Trophoblast cell (in vitro differentiated cells and primary cell): Measurements from ENCODE around the gene TNFAIP1.
A peak's percentile ranks its signal among the peaks of the same experiment; 100 is the strongest.

Experiments
- DNase-seq, 2 donors: peaks; one replicate each; pipeline ENCODE4 v3.0.0-alpha.2; 2016
- H2AFZ ChIP-seq: 2 replicates; pipeline ENCODE4 v1.6.1; 2013; ENCODE audit warnings: low read length, moderate library complexity, mild to moderate bottlenecking; ENCODE audit not compliant: insufficient read depth, poor library complexity
- H2AK5ac ChIP-seq: 2 replicates; pipeline ENCODE4 v1.6.1; 2013; ENCODE audit warnings: mild to moderate bottlenecking, low read length
- H2BK120ac ChIP-seq: 2 replicates; pipeline ENCODE4 v1.6.1; 2013; ENCODE audit warnings: low read length, mild to moderate bottlenecking, moderate library complexity; ENCODE audit not compliant: insufficient read depth, poor library complexity
- H2BK12ac ChIP-seq: 2 replicates; pipeline ENCODE4 v1.6.1; 2013; ENCODE audit warnings: mild to moderate bottlenecking, low read length, moderate library complexity
- H2BK5ac ChIP-seq: 2 replicates; pipeline ENCODE4 v1.6.1; 2013; ENCODE audit warnings: low read length, low read depth, moderate library complexity, mild to moderate bottlenecking; ENCODE audit not compliant: poor library complexity
- H3K14ac ChIP-seq: 2 replicates; pipeline ENCODE4 v1.6.1; 2013; ENCODE audit warnings: mild to moderate bottlenecking, low read length
- H3K18ac ChIP-seq: 2 replicates; pipeline ENCODE4 v1.6.1; 2013; ENCODE audit warnings: mild to moderate bottlenecking, low read length
- H3K23ac ChIP-seq: 2 replicates; pipeline ENCODE4 v1.6.1; 2013; ENCODE audit warnings: low read length
- H3K27ac ChIP-seq: 2 replicates; pipeline ENCODE4 v1.5.1; 2013; ENCODE audit warnings: low read depth, mild to moderate bottlenecking, inconsistent platforms, low read length, moderate library complexity
- H3K27me3 ChIP-seq: 2 replicates; pipeline ENCODE4 v1.6.1; 2013; ENCODE audit warnings: inconsistent platforms, mild to moderate bottlenecking, low read length, moderate library complexity; ENCODE audit not compliant: insufficient read depth
- H3K36me3 ChIP-seq, 2 experiments: 1 replicate in 1 of 2; 2 replicates in 1 of 2; pipeline ENCODE4 v1.6.1; 2013; ENCODE audit warnings: low read length in 2 of 2, mild to moderate bottlenecking in 2 of 2, moderate library complexity in 1 of 2; ENCODE audit not compliant: insufficient read depth in 2 of 2, control insufficient read depth in 1 of 2
- H3K4ac ChIP-seq: 2 replicates; pipeline ENCODE4 v1.6.1; 2013; ENCODE audit warnings: low read depth, mild to moderate bottlenecking, low read length, moderate library complexity
- H3K4me1 ChIP-seq, 2 experiments: 1 replicate in 1 of 2; 2 replicates in 1 of 2; pipeline ENCODE4 v1.6.1; 2013; ENCODE audit warnings: low read length in 2 of 2, mild to moderate bottlenecking in 2 of 2, moderate library complexity in 1 of 2; ENCODE audit not compliant: insufficient read depth in 2 of 2, control insufficient read depth in 1 of 2
- H3K4me2 ChIP-seq: 2 replicates; pipeline ENCODE4 v1.6.1; 2013; ENCODE audit warnings: inconsistent platforms, mild to moderate bottlenecking, low read length, moderate library complexity
- H3K4me3 ChIP-seq: 2 replicates; pipeline ENCODE4 v1.5.1; 2013; ENCODE audit warnings: mild to moderate bottlenecking, low read depth, low read length, inconsistent platforms
- H3K79me1 ChIP-seq: one replicate; pipeline ENCODE4 v1.6.1; 2013; ENCODE audit warnings: low read length
- H3K79me2 ChIP-seq: 2 replicates; pipeline ENCODE4 v1.6.1; 2013; ENCODE audit warnings: low read length, mild to moderate bottlenecking; ENCODE audit not compliant: control insufficient read depth, insufficient read depth, poor library complexity
- H3K9ac ChIP-seq: 2 replicates; pipeline ENCODE4 v1.6.1; 2013; ENCODE audit warnings: mild to moderate bottlenecking, low read length
- H3K9me3 ChIP-seq: 2 replicates; pipeline ENCODE4 v1.6.1; 2013; ENCODE audit warnings: low read depth, mild to moderate bottlenecking, control low read depth, inconsistent platforms, low read length; ENCODE audit not compliant: insufficient read depth
- H4K12ac ChIP-seq: 2 replicates; pipeline ENCODE4 v1.6.1; 2013; ENCODE audit warnings: low read depth, mild to moderate bottlenecking, low read length, moderate library complexity
- H4K8ac ChIP-seq: 2 replicates; pipeline ENCODE4 v1.6.1; 2013; ENCODE audit warnings: low read depth, mild to moderate bottlenecking, low read length, moderate library complexity
- H4K91ac ChIP-seq: one replicate; pipeline ENCODE4 v1.6.1; 2013; ENCODE audit warnings: low read depth, mild to moderate bottlenecking, low read length, moderate library complexity
- WGBS: extraction: QIAGEN DNeasy Blood & Tissue Kit; methylation state at CpG from one replicate; pipeline ENCODE4 v1.1.7; 2013; ENCODE audit warnings: missing lambda C conversion rate; ENCODE audit not compliant: insufficient read length, insufficient coverage; ENCODE audit errors: extremely low coverage; 5-methylcytosine and 5-hydroxymethylcytosine counted together

TNFAIP1 gene

GRCh38 chr17:28363776-28364650, 28.5 kb downstream of the TNFAIP1 start:
- H3K27me3 ChIP-seq = no peaks in the 10 kb centered on the region
- no peak overlapping the region for H3K23ac ChIP-seq
- no peaks in the 10 kb centered on the region for H3K4me1 ChIP-seq
- no peak overlapping the region for H2AFZ ChIP-seq
- WGBS = no CpG with 5 or more reads among the region's 8 CpGs
- H3K9me3 ChIP-seq = no peaks in the 10 kb centered on the region
- no peak overlapping the region for H3K27ac ChIP-seq
- H2BK12ac ChIP-seq = no peak overlapping the region
- no peak overlapping the region for H3K9ac ChIP-seq
- H3K18ac ChIP-seq = no peak overlapping the region
- H3K79me2 ChIP-seq = no peaks in the 10 kb centered on the region
- H2BK5ac ChIP-seq = no peak overlapping the region
- DNase-seq = no peak
- H4K12ac ChIP-seq = no peak overlapping the region
- no peak overlapping the region for H4K91ac ChIP-seq
- H3K4ac ChIP-seq = no peak overlapping the region
- H2BK120ac ChIP-seq = no peak overlapping the region
- peaks cover 25 to 46% of the 10 kb centered on the region in 2 experiments for H3K36me3 ChIP-seq
- H2AK5ac ChIP-seq = no peak overlapping the region
- no peak overlapping the region for H3K4me2 ChIP-seq
- H3K79me1 ChIP-seq = no peaks in the 10 kb centered on the region
- H3K14ac ChIP-seq = no peak overlapping the region
- H4K8ac ChIP-seq = no peak overlapping the region
- peak overlapping the region; percentile 37 for H3K4me3 ChIP-seq

- Histone ChIP-seq H3K14ac (no peak within 1 kb of the TSS), H3K79me2 (no peaks in the 10 kb centered on the region), H3K4me2 (no peak within 1 kb of the TSS), H4K91ac (no peak within 1 kb of the TSS), H3K27ac (no peak within 1 kb of the TSS), H3K18ac (no peak within 1 kb of the TSS), H2BK5ac (no peak within 1 kb of the TSS), H3K23ac (no peak within 1 kb of the TSS), H3K27me3 (no peaks in the 10 kb centered on the region), H3K79me1 (no peaks in the 10 kb centered on the region), H2BK120ac (no peak within 1 kb of the TSS), H3K4me3 (peak within 1 kb of the TSS; percentile 37), H4K12ac (no peak within 1 kb of the TSS), H3K4ac (no peak within 1 kb of the TSS), H2AFZ (no peak within 1 kb of the TSS), H3K9me3 (no peaks in the 10 kb centered on the region), H3K9ac (peak within 1 kb of the TSS; percentile 15), H4K8ac (no peak within 1 kb of the TSS), H3K4me1 (peaks cover 2 to 3% of the 10 kb centered on the region in 2 experiments), H2AK5ac (no peak within 1 kb of the TSS), H2BK12ac (no peak within 1 kb of the TSS), H3K36me3 (peaks cover 21 to 42% of the 10 kb centered on the region in 2 experiments)
- no peak for DNase-seq
- no CpG with 5 or more reads among the region's 13 CpGs for WGBS
These were observed 29.3 kb downstream of the TNFAIP1 start, which contains the start of gene SEBOX for GRCh38 chr17:28364665-28365363. Gene SEBOX, minus strand, starts transcription at chr17:28365199. Its CDS starts 48 bp downstream, at chr17:28365151.

- H3K4me3 ChIP-seq = no peak overlapping the region
- no peaks in the 10 kb centered on the region for H3K27me3 ChIP-seq
- H4K8ac ChIP-seq = no peak overlapping the region
- no peaks in the 10 kb centered on the region for H3K9me3 ChIP-seq
- H3K79me1 ChIP-seq = no peaks in the 10 kb centered on the region
- no peak overlapping the region for H3K4me2 ChIP-seq
- H2BK5ac ChIP-seq = no peak overlapping the region
- H4K91ac ChIP-seq = no peak overlapping the region
- H3K9ac ChIP-seq = no peak overlapping the region
- H2BK120ac ChIP-seq = no peak overlapping the region
- H3K18ac ChIP-seq = no peak overlapping the region
- no CpG with 5 or more reads among the region's 3 CpGs for WGBS
- no peak for DNase-seq
- no peak overlapping the region for H3K14ac ChIP-seq
- H2AK5ac ChIP-seq = no peak overlapping the region
- no peak overlapping the region for H3K23ac ChIP-seq
- no peak overlapping the region for H2AFZ ChIP-seq
- peaks cover 6 to 9% of the 10 kb centered on the region in 2 experiments for H3K4me1 ChIP-seq
- no peak overlapping the region for H3K27ac ChIP-seq
- H2BK12ac ChIP-seq = no peak overlapping the region
- no peaks in the 10 kb centered on the region for H3K79me2 ChIP-seq
- H3K36me3 ChIP-seq = peaks cover 17 to 36% of the 10 kb centered on the region in 2 experiments
- H3K4ac ChIP-seq = no peak overlapping the region
- no peak overlapping the region for H4K12ac ChIP-seq
These were observed 29.9 kb downstream of the TNFAIP1 start for GRCh38 chr17:28365487-28365886.

GRCh38 chr17:28366605-28367004, 31.0 kb downstream of the TNFAIP1 start:
- Histone ChIP-seq H4K12ac (no peak overlapping the region), H3K79me2 (no peaks in the 10 kb centered on the region), H4K91ac (no peak overlapping the region), H3K18ac (no peak overlapping the region), H3K23ac (no peak overlapping the region), H2AK5ac (no peak overlapping the region), H3K27ac (no peak overlapping the region), H3K14ac (no peak overlapping the region), H3K36me3 (peaks cover 10 to 25% of the 10 kb centered on the region in 2 experiments), H2AFZ (no peak overlapping the region), H3K9ac (no peak overlapping the region), H3K27me3 (peaks cover 1% of the 10 kb centered on the region), H2BK5ac (no peak overlapping the region), H3K4me1 (peaks cover 10 to 15% of the 10 kb centered on the region in 2 experiments), H2BK120ac (no peak overlapping the region), H4K8ac (no peak overlapping the region), H3K9me3 (no peaks in the 10 kb centered on the region), H3K79me1 (no peaks in the 10 kb centered on the region), H3K4me3 (no peak overlapping the region), H2BK12ac (no peak overlapping the region), H3K4me2 (no peak overlapping the region), H3K4ac (no peak overlapping the region)
- WGBS = no CpG with 5 or more reads among the region's 1 CpG
- DNase-seq = no peak
